GM12878 (cell line): Measurements from ENCODE around the gene TBCD. TPM values are rescaled to one million over a fixed set of nuclear protein-coding genes. Genes with fewer than 3 reads are reported as not detected.
A peak's percentile ranks its signal among the peaks of the same experiment; 100 is the strongest.

Source experiments
- ATAC-seq: fragments of 200-7000 bp; cut with Tn5 transposase; 3 replicates; pipeline ENCODE4 v1.9.1; 2020; ENCODE audit warnings: mild to moderate bottlenecking, moderate library complexity
- BruUV-seq: library from RNA; stranded (reverse); fragments of 400-500 nt; replicated peaks from 2 replicates; lab custom pipeline; 2021; lab: Mats Ljungman, UMichigan
- CTCF ChIA-PET: fragments of 300-600 bp; sonication (Branson Sonifier 250); formaldehyde crosslinking; extraction: SDS; loops from one replicate; lab custom pipeline; 2021; ENCODE audit warnings: inconsistent platforms; lab: Yijun Ruan, JAX
- POLR2A ChIA-PET: fragments of 350-600 bp; formaldehyde crosslinking; extraction: SDS; loops from one replicate; lab custom pipeline; 2021; ENCODE audit warnings: inconsistent platforms; lab: Charles Lee
- RAD21 ChIA-PET: fragments of 300-600 bp; sonication (Branson Sonifier 250); formaldehyde crosslinking; loops from one replicate; lab custom pipeline; 2023; ENCODE audit warnings: antibody characterized with exemption; ENCODE audit not compliant: unreplicated experiment; lab: Charles Lee
- SMC1A ChIA-PET: fragments of 300-600 bp; sonication (Branson Sonifier 250); formaldehyde crosslinking; loops from one replicate; lab custom pipeline; 2023; ENCODE audit not compliant: unreplicated experiment, uncharacterized antibody; lab: Charles Lee
- DNase-seq: peaks from one replicate; pipeline ENCODE4 v3.0.0-alpha.2; 2011; ENCODE audit warnings: low read depth, low spot score
- FAIRE-seq: peaks from 3 replicates; lab custom pipeline; 2011; peaks lifted over from hg19 to GRCh38; lab: Jason Lieb, UNC
- H2AFZ ChIP-seq: 2 replicates; pipeline ENCODE4 v1.6.0; 2011; ENCODE audit warnings: low read depth, low read length, control low read depth; ENCODE audit not compliant: control insufficient read depth
- H3K27ac ChIP-seq: 2 replicates; pipeline ENCODE4 v1.5.1; 2011; ENCODE audit warnings: control low read depth; ENCODE audit not compliant: control insufficient read depth, insufficient read depth
- H3K27me3 ChIP-seq, 2 experiments: replicated peaks in 1 of 2; 2 replicates each; pipeline versions ENCODE4 v1.6.0 to v1.6.1; 2011; ENCODE audit warnings: low read length in 1 of 2; ENCODE audit not compliant: control insufficient read depth in 2 of 2, insufficient read depth in 2 of 2
- H3K36me3 ChIP-seq, 2 experiments: 2 replicates each; pipeline ENCODE4 v1.5.1; 2011; ENCODE audit warnings: low read length in 1 of 2; ENCODE audit not compliant: control insufficient read depth in 2 of 2, insufficient read depth in 2 of 2
- H3K4me1 ChIP-seq: 2 replicates; pipeline ENCODE4 v1.6.1; 2011; ENCODE audit warnings: mild to moderate bottlenecking, low read length, moderate library complexity, mixed read lengths; ENCODE audit not compliant: control insufficient read depth, insufficient read depth
- H3K4me2 ChIP-seq: 2 replicates; pipeline ENCODE4 v1.6.0; 2011; ENCODE audit warnings: control low read depth; ENCODE audit not compliant: control insufficient read depth, insufficient read depth
- H3K4me3 ChIP-seq: fragments of 200-600 bp; sonication (generic); 2 replicates; pipeline ENCODE4 v1.5.1; 2016
- H3K79me2 ChIP-seq: 2 replicates; pipeline ENCODE4 v1.6.0; 2011; ENCODE audit warnings: low read length; ENCODE audit not compliant: control insufficient read depth, insufficient read depth
- H3K9ac ChIP-seq: 2 replicates; pipeline ENCODE4 v1.8.0; 2011; ENCODE audit warnings: low read length, control low read depth, mixed read lengths; ENCODE audit not compliant: control insufficient read depth, insufficient read depth
- H3K9me3 ChIP-seq: replicated peaks from 3 replicates; pipeline ENCODE4 v1.5.1; 2011; ENCODE audit warnings: mild to moderate bottlenecking, low read length; ENCODE audit not compliant: control insufficient read depth, insufficient read depth
- H4K20me1 ChIP-seq: 2 replicates; pipeline ENCODE4 v1.6.0; 2011; ENCODE audit not compliant: control insufficient read depth, insufficient read depth
- BHLHE40 ChIP-seq, 2 experiments: fragments of 450-650 bp in 1 of 2; IDR thresholded peaks; 2 replicates each; pipeline ENCODE4 v1.6.1; 2011 to 2017; ENCODE audit warnings: low read depth in 2 of 2, borderline replicate concordance in 1 of 2, improper control_type of control experiment in 1 of 2, low read length in 1 of 2, mild to moderate bottlenecking in 1 of 2
- CHD2 ChIP-seq: IDR thresholded peaks from 2 replicates; pipeline ENCODE4 v1.6.1; 2011; ENCODE audit warnings: low read depth, low read length, improper control_type of control experiment, borderline replicate concordance
- DPF2 ChIP-seq: fragments of 450-650 bp; IDR thresholded peaks from 2 replicates; pipeline ENCODE4 v1.6.1; 2017; ENCODE audit warnings: mild to moderate bottlenecking
- E2F4 ChIP-seq: IDR thresholded peaks from 2 replicates; pipeline ENCODE4 v1.6.1; 2012; ENCODE audit warnings: low read depth, low read length, improper control_type of control experiment
- EP300 ChIP-seq, 2 experiments: fragments of 150-350 bp in 1 of 2; IDR thresholded peaks; 2 replicates each; pipeline ENCODE4 v1.6.1; 2011 to 2012; ENCODE audit warnings: low read depth in 2 of 2, low read length in 2 of 2, borderline replicate concordance in 1 of 2, improper control_type of control experiment in 1 of 2, inconsistent platforms in 1 of 2; ENCODE audit not compliant: control insufficient read depth in 1 of 2
- ESRRA ChIP-seq: IDR thresholded peaks from 2 replicates; pipeline ENCODE4 v1.6.1; 2012; ENCODE audit warnings: mild to moderate bottlenecking, low read length, improper control_type of control experiment
- IKZF1 ChIP-seq: fragments of 450-650 bp; conservative IDR thresholded peaks from 2 replicates; pipeline ENCODE4 v1.6.1; 2017; ENCODE audit warnings: antibody characterized with exemption, mild to moderate bottlenecking
- IRF4 ChIP-seq: IDR thresholded peaks from 2 replicates; pipeline ENCODE4 v1.6.1; 2011; ENCODE audit warnings: low read depth, low read length
- MEF2B ChIP-seq: fragments of 450-650 bp; IDR thresholded peaks from 2 replicates; pipeline ENCODE4 v1.6.1; 2018; ENCODE audit warnings: mild to moderate bottlenecking, moderate library complexity; ENCODE audit not compliant: partially characterized antibody, poor library complexity, severe bottlenecking
- MYC ChIP-seq: IDR thresholded peaks from 2 replicates; pipeline ENCODE4 v1.6.1; 2011; ENCODE audit warnings: mild to moderate bottlenecking, low read length, moderate library complexity, inconsistent platforms; ENCODE audit not compliant: insufficient read depth, insufficient replicate concordance, insufficient read length, severe bottlenecking
- NR2F1 ChIP-seq: fragments of 450-650 bp; conservative IDR thresholded peaks from 2 replicates; pipeline ENCODE4 v1.6.1; 2017; ENCODE audit warnings: mild to moderate bottlenecking
- PAX5 ChIP-seq: IDR thresholded peaks from 2 replicates; pipeline ENCODE4 v1.6.1; 2011; ENCODE audit warnings: low read depth, low read length, borderline replicate concordance
- POLR2AphosphoS2 ChIP-seq: IDR thresholded peaks from 2 replicates; pipeline ENCODE4 v1.6.1; 2011; ENCODE audit warnings: low read depth, mild to moderate bottlenecking, low read length, improper control_type of control experiment, moderate library complexity
- RELA ChIP-seq: fragments of 450-650 bp; IDR thresholded peaks from 2 replicates; pipeline ENCODE4 v1.8.0; 2014; ENCODE audit warnings: borderline replicate concordance; ENCODE audit not compliant: partially characterized antibody
- SMAD1 ChIP-seq: fragments of 450-650 bp; IDR thresholded peaks from 2 replicates; pipeline ENCODE4 v1.6.1; 2018; ENCODE audit warnings: mild to moderate bottlenecking, low read depth; ENCODE audit not compliant: partially characterized antibody
- SMARCA5 ChIP-seq: fragments of 450-650 bp; IDR thresholded peaks from 2 replicates; pipeline ENCODE4 v1.6.1; 2017; ENCODE audit warnings: mild to moderate bottlenecking
- SPI1 ChIP-seq: IDR thresholded peaks from 2 replicates; pipeline ENCODE4 v1.6.1; 2011; ENCODE audit warnings: low read depth, mild to moderate bottlenecking, low read length, moderate library complexity, borderline replicate concordance; ENCODE audit not compliant: insufficient read depth
- STAT3 ChIP-seq: IDR thresholded peaks from 2 replicates; pipeline ENCODE4 v1.6.1; 2011; ENCODE audit warnings: low read depth, low read length, improper control_type of control experiment
- TCF12 ChIP-seq: IDR thresholded peaks from 2 replicates; pipeline ENCODE4 v1.6.1; 2011; ENCODE audit warnings: low read depth, mild to moderate bottlenecking, low read length
- YBX1 ChIP-seq: fragments of 450-650 bp; IDR thresholded peaks from 2 replicates; pipeline ENCODE4 v1.6.1; 2016; ENCODE audit warnings: antibody characterized with exemption
- YY1 ChIP-seq: IDR thresholded peaks from 2 replicates; pipeline ENCODE4 v1.6.1; 2011; ENCODE audit warnings: low read depth, mild to moderate bottlenecking, low read length
- WGBS: methylation state at CpG from one replicate; pipeline ENCODE4 v1.1.6; 2016; ENCODE audit warnings: low lambda C conversion rate; ENCODE audit not compliant: insufficient replicate concordance, insufficient coverage; ENCODE audit errors: missing lambda C conversion rate; 5-methylcytosine and 5-hydroxymethylcytosine counted together
- in situ Hi-C: fragments of 300-500 bp; cut with MboI; formaldehyde crosslinking; loops from 9 replicates; pipeline ENCODE4 v1.14.3; 2018; ENCODE audit warnings: mixed read lengths
- intact Hi-C: fragments of 100-400 bp; cut with micrococcal nuclease; formaldehyde crosslinking; loops from one replicate; pipeline ENCODE4 v1.14.2; 2022; ENCODE audit not compliant: unreplicated experiment
- polyA plus RNA-seq, 11 experiments: library from polyadenylated mRNA; depleted of rRNA in 4 of 11; unstranded in 6 of 11; stranded (reverse) in 5 of 11; fragments of >200 nt; fragmentation: Nextera tagmentation in 4 of 11; fragmentation: Illumina TruSeq in 1 of 11; extraction: Ambion mirVana in 4 of 11; extraction: Trizol in 1 of 11; gene quantifications; 1 replicate in 1 of 11; 2 replicates in 10 of 11; pipeline versions ENCODE4 v1.2.1 to v1.2.3, GENCODE V29; 2011 to 2016; ENCODE audit warnings: inconsistent platforms in 2 of 11, missing spikeins in 2 of 11, low read depth in 1 of 11
- total RNA-seq, 4 experiments: library from RNA; depleted of rRNA in 3 of 4; stranded (reverse); fragments of >200 nt in 3 of 4; fragmentation: Illumina TruSeq in 1 of 4; extraction: Trizol in 1 of 4; gene quantifications; 2 replicates each; pipeline versions ENCODE4 v1.2.1 to v1.2.3, GENCODE V29; 2013 to 2021

TBCD gene
- total and polyA plus RNA-seq, 10 of the 15 experiments (the other 5 are each of a cell fraction or from before 2014, with no cell fraction given): 10.3 to 114 (median 52.4) TPM

DNA sequence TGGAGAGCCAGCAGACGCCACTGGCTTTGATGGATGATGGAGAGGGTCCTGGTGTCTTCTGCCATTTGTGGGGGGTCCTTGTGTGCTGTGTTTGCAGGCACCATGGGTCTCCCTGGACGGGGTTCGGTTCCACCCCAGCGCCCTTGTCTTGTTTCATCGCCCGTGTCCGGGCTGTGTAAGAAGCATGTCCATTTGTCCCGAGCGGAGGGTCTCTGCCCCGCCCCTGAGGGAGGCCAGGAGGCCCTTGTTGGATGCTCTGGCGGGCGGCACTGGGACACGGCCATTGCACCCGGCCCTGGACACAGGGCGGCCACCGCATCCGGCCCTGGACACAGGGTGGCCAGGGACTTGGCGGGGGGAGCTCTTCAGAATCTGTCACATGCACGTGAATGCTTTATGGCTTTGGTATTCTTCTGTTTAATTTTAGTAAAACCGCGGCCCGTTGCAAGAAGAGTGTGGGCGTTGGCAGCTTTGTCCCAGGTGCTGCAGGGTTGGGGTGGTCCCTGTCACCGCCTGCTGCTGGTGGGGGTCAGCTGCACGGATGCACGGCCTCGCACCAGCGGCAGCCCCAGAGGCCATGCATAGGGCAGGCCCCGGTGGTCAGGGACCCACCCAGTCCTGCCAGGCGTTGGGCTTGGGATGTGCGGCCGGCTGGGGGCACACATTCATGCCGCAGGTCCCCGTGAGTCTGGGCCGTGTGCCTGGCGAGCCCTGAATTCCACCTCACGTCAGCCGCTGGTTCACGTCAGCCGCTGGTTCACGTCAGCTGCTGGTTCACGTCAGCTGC lies 108.9 kb downstream of the TBCD start:
- no TSS peak for BruUV-seq
- ATAC-seq (no peak), FAIRE-seq (no peak), DNase-seq (no peak)
- SMC1A ChIA-PET: interaction anchor here (0.6 to 3.1 kb wide), 7 partner anchors 9 to 285 kb away, joined by 3 to 15 read pairs (median 3); no protein-coding TSS in a partner anchor
- peak overlapping the region; percentile 62 for H3K4me3 ChIP-seq
- in situ Hi-C loops: no loop called here
- RAD21 ChIA-PET: interaction anchor here (0.9 to 4.8 kb wide), 4 partner anchors 10 to 80 kb away, joined by 3 to 30 read pairs (median 5); no protein-coding TSS in a partner anchor
- H3K4me2 ChIP-seq: peak overlapping the region; percentile 70
- WGBS: 72% methylated on average over 39 of the region's 42 CpGs
- H3K4me1 ChIP-seq: peaks cover 61% of the 10 kb centered on the region
- H4K20me1 ChIP-seq: no peaks in the 10 kb centered on the region
- no peaks in the 10 kb centered on the region for H3K27me3 ChIP-seq
- no peaks in the 10 kb centered on the region; a peak in 1 of 4 replicates for H3K36me3 ChIP-seq
- CTCF ChIA-PET: interaction anchor here (0.6 to 2.5 kb wide), 5 partner anchors 11 to 286 kb away, joined by 3 to 11 read pairs (median 6); no protein-coding TSS in a partner anchor
- POLR2A ChIA-PET: interaction anchor here (0.7 to 3.1 kb wide), 4 partner anchors 7 to 79 kb away, joined by 3 to 17 read pairs (median 4); no protein-coding TSS in a partner anchor
- no peaks in the 10 kb centered on the region for H3K9me3 ChIP-seq
- peaks cover 40% of the 10 kb centered on the region for H3K79me2 ChIP-seq
- H3K27ac ChIP-seq: peak overlapping the region; percentile 79
- H2AFZ ChIP-seq: no peak overlapping the region
- intact Hi-C loops: loop anchor here (10.0 kb wide), 1 partner anchor 76 kb away; no protein-coding TSS in a partner anchor
- H3K9ac ChIP-seq: peak overlapping the region; percentile 58
- no peak for TF ChIP-seq YBX1
- 0 out of 4 replicates have a peak, but pooled peaks of 1 of the 2 experiments have one; percentile 31 for TF ChIP-seq EP300 (IDR thresholded peaks at IDR 0.05; ENCODE audit: borderline replicate concordance in 1 of 2, control insufficient read depth in 1 of 2, low read depth in 2 of 2, low read length in 2 of 2)
- no peak for TF ChIP-seq MYC
- TF ChIP-seq IKZF1: peak; percentile 31; the same call in 1 of the 2 replicates
- TF ChIP-seq YY1: no peak
- TF ChIP-seq BHLHE40 (IDR thresholded peaks at IDR 0.05; ENCODE audit: borderline replicate concordance in 1 of 2, low read depth in 2 of 2, low read length in 1 of 2): peak; percentile 93 to 95
- no peak for TF ChIP-seq E2F4
- no peak for TF ChIP-seq SMAD1
- TF ChIP-seq RELA: no peak
- TF ChIP-seq STAT3: no peak
- TF ChIP-seq PAX5: peak; percentile 51
- TF ChIP-seq IRF4: no peak
- no peak for TF ChIP-seq ESRRA
- TF ChIP-seq TCF12: peak; percentile 37; the same call in 1 of the 2 replicates
- TF ChIP-seq SPI1: no peak
- 0 out of 2 replicates have a peak, but pooled peaks have one; percentile 14 for TF ChIP-seq NR2F1
- TF ChIP-seq SMARCA5: no peak
- TF ChIP-seq POLR2AphosphoS2: no peak
- peak; percentile 47 for TF ChIP-seq MEF2B
- TF ChIP-seq CHD2: no peak
- TF ChIP-seq DPF2: peak; percentile 44; the same call in 1 of the 2 replicates
